ENCODE results near the gene GRB10. TPM values are rescaled to one million over a fixed set of nuclear protein-coding genes. Genes with fewer than 3 reads are reported as not detected.

GRB10 gene
- total RNA-seq, 2 experiments from 2014 or later, result 8.4 to 9.9 TPM

- Mint-ChIP-seq H3K36me3 (no peaks in the 10 kb centered on the region), H3K9me3 (no peaks in the 10 kb centered on the region), H3K27ac (no peak overlapping the region), H3K27me3 (no peaks in the 10 kb centered on the region), H3K4me3 (no peak overlapping the region), H3K4me1 (ENCODE audit: low read depth) (peaks cover 2% of the 10 kb centered on the region)
- POLR2A ChIA-PET, result no interaction called here
- DNase-seq, result no peak
- intact Hi-C loops (cut with micrococcal nuclease), result no loop called here
- CTCF ChIA-PET, result no interaction called here
Measured at GRCh38 chr7:50720295-50720694, 62.4 kb downstream of the GRB10 start.

- Mint-ChIP-seq H3K27ac (no peak overlapping the region), H3K4me3 (no peak overlapping the region), H3K27me3 (no peaks in the 10 kb centered on the region), H3K36me3 (no peaks in the 10 kb centered on the region), H3K4me1 (ENCODE audit: low read depth) (no peaks in the 10 kb centered on the region), H3K9me3 (no peaks in the 10 kb centered on the region)
- ChIA-PET POLR2A (no interaction called here), CTCF (no interaction called here)
- no peak for DNase-seq
- intact Hi-C loops (cut with micrococcal nuclease), result no loop called here
Measured at GRCh38 chr7:50718876-50719275, 63.8 kb downstream of the GRB10 start.

GRCh38 chr7:50718311-50718710 lies 64.4 kb downstream of the GRB10 start:
- Mint-ChIP-seq H3K9me3 (no peaks in the 10 kb centered on the region), H3K27ac (no peak overlapping the region), H3K4me3 (no peak overlapping the region), H3K4me1 (ENCODE audit: low read depth) (no peaks in the 10 kb centered on the region), H3K36me3 (no peaks in the 10 kb centered on the region), H3K27me3 (no peaks in the 10 kb centered on the region)
- no peak for DNase-seq
- CTCF ChIA-PET, result no interaction called here
- intact Hi-C loops (cut with micrococcal nuclease), result no loop called here
- POLR2A ChIA-PET, result no interaction called here

GRCh38 chr7:50717181-50717580 lies 65.5 kb downstream of the GRB10 start:
- ChIA-PET CTCF (no interaction called here), POLR2A (no interaction called here)
- intact Hi-C loops (cut with micrococcal nuclease), result no loop called here
- no peaks in the 10 kb centered on the region for H3K9me3 Mint-ChIP-seq
- no peaks in the 10 kb centered on the region for H3K36me3 Mint-ChIP-seq
- H3K4me1 Mint-ChIP-seq (ENCODE audit: low read depth), result peaks cover 4% of the 10 kb centered on the region
- H3K27ac Mint-ChIP-seq, result no peak overlapping the region
- H3K4me3 Mint-ChIP-seq, result no peak overlapping the region
- H3K27me3 Mint-ChIP-seq, result no peaks in the 10 kb centered on the region
- no peak for DNase-seq

- Mint-ChIP-seq H3K4me3 (no peak overlapping the region), H3K27me3 (no peaks in the 10 kb centered on the region), H3K27ac (no peak overlapping the region), H3K4me1 (ENCODE audit: low read depth) (peaks cover 5% of the 10 kb centered on the region), H3K9me3 (no peaks in the 10 kb centered on the region), H3K36me3 (no peaks in the 10 kb centered on the region)
- ChIA-PET POLR2A (no interaction called here), CTCF (interaction anchor here (1.4 kb wide), 1 partner anchor 446 kb away, joined by 3 read pairs; no protein-coding TSS in a partner anchor)
- DNase-seq, result no peak
- intact Hi-C loops (cut with micrococcal nuclease), result no loop called here
Measured at GRCh38 chr7:50714857-50715256, 67.8 kb downstream of the GRB10 start.

GRCh38 chr7:50713123-50713965 lies 69.4 kb downstream of the GRB10 start:
- Mint-ChIP-seq H3K27ac (no peak overlapping the region), H3K27me3 (no peaks in the 10 kb centered on the region), H3K4me1 (ENCODE audit: low read depth) (peaks cover 5% of the 10 kb centered on the region), H3K36me3 (no peaks in the 10 kb centered on the region), H3K4me3 (no peak overlapping the region), H3K9me3 (no peaks in the 10 kb centered on the region)
- CTCF ChIA-PET, result interaction anchor here (1.1 kb wide), 2 partner anchors 10 to 447 kb away, joined by 3 to 4 read pairs; no protein-coding TSS in a partner anchor
- no peak for DNase-seq
- POLR2A ChIA-PET, result no interaction called here
- intact Hi-C loops (cut with micrococcal nuclease), result no loop called here

GRCh38 chr7:50712252-50713122 lies 70.2 kb downstream of the GRB10 start:
- CTCF ChIA-PET, result interaction anchor here (0.6 to 1.1 kb wide), 4 partner anchors 9 to 448 kb away, joined by 3 to 4 read pairs (median 3); no protein-coding TSS in a partner anchor
- H3K4me3 Mint-ChIP-seq, result no peak overlapping the region

GRCh38 chr7:50711271-50712175 lies 71.2 kb downstream of the GRB10 start:
- CTCF ChIA-PET, result interaction anchor here (1.0 kb wide), 1 partner anchor 13 kb away, joined by 3 read pairs; no protein-coding TSS in a partner anchor
- H3K9me3 Mint-ChIP-seq, result no peaks in the 10 kb centered on the region
- no peak overlapping the region for H3K4me3 Mint-ChIP-seq
- no peak for DNase-seq
- intact Hi-C loops (cut with micrococcal nuclease), result no loop called here
- no peak overlapping the region for H3K27ac Mint-ChIP-seq
- peaks cover 5% of the 10 kb centered on the region for H3K4me1 Mint-ChIP-seq (ENCODE audit: low read depth)
- no peaks in the 10 kb centered on the region for H3K27me3 Mint-ChIP-seq
- POLR2A ChIA-PET, result interaction anchor here (0.8 kb wide), 1 partner anchor 12 kb away, joined by 3 read pairs; no protein-coding TSS in a partner anchor
- H3K36me3 Mint-ChIP-seq, result no peaks in the 10 kb centered on the region

More at GRCh38 chr7:50712252-50713122, 70.2 kb downstream of the GRB10 start:
- POLR2A ChIA-PET, result no interaction called here
- intact Hi-C loops (cut with micrococcal nuclease), result no loop called here
- Mint-ChIP-seq H3K36me3 (no peaks in the 10 kb centered on the region), H3K27ac (no peak overlapping the region), H3K9me3 (no peaks in the 10 kb centered on the region), H3K4me1 (ENCODE audit: low read depth) (peaks cover 5% of the 10 kb centered on the region), H3K27me3 (no peaks in the 10 kb centered on the region)
- no peak for DNase-seq

- ChIA-PET POLR2A (no interaction called here), CTCF (no interaction called here)
- no peaks in the 10 kb centered on the region for H3K36me3 Mint-ChIP-seq
- no peaks in the 10 kb centered on the region for H3K9me3 Mint-ChIP-seq
- intact Hi-C loops (cut with micrococcal nuclease), result no loop called here
- H3K4me1 Mint-ChIP-seq (ENCODE audit: low read depth), result peaks cover 5% of the 10 kb centered on the region
- H3K4me3 Mint-ChIP-seq, result no peak overlapping the region
- no peak for DNase-seq
- no peak overlapping the region for H3K27ac Mint-ChIP-seq
- no peaks in the 10 kb centered on the region for H3K27me3 Mint-ChIP-seq
Measured at GRCh38 chr7:50710441-50711154, 72.1 kb downstream of the GRB10 start.

GRCh38 chr7:50709151-50709550 lies 73.5 kb downstream of the GRB10 start:
- intact Hi-C loops (cut with micrococcal nuclease), result no loop called here
- Mint-ChIP-seq H3K9me3 (no peaks in the 10 kb centered on the region), H3K27me3 (no peaks in the 10 kb centered on the region), H3K4me3 (no peak overlapping the region), H3K4me1 (ENCODE audit: low read depth) (peaks cover 5% of the 10 kb centered on the region), H3K36me3 (no peaks in the 10 kb centered on the region), H3K27ac (no peak overlapping the region)
- DNase-seq, result no peak
- POLR2A ChIA-PET, result no interaction called here
- CTCF ChIA-PET, result no interaction called here

GRCh38 chr7:50707236-50708006 lies 75.3 kb downstream of the GRB10 start:
- no peak overlapping the region for H3K27ac Mint-ChIP-seq
- H3K9me3 Mint-ChIP-seq, result no peaks in the 10 kb centered on the region
- ChIA-PET CTCF (no interaction called here), POLR2A (no interaction called here)
- intact Hi-C loops (cut with micrococcal nuclease), result no loop called here
- no peak for DNase-seq
- no peaks in the 10 kb centered on the region for H3K27me3 Mint-ChIP-seq
- peaks cover 3% of the 10 kb centered on the region for H3K4me1 Mint-ChIP-seq (ENCODE audit: low read depth)
- H3K4me3 Mint-ChIP-seq, result no peak overlapping the region
- H3K36me3 Mint-ChIP-seq, result no peaks in the 10 kb centered on the region
